Activated T-cell treated with anti-CD3 and anti-CD28 coated beads, Interleukin-2, amount 50 U/mL, for 24 hours (primary cell): Measurements from ENCODE around the gene TIMELESS.
"Not testable (repeated sequence)": the region's sequence is repeated elsewhere in the genome, so short reads cannot be mapped to it uniquely, and the experiment has no call there.

Experiments
- DNase-seq: peaks from one replicate; pipeline ENCODE4 v3.0.0-alpha.2; 2020
- H3K27ac Mint-ChIP-seq: 2 replicates; pipeline ENCODE4 v1.8.0; 2020; ENCODE audit warnings: mild to moderate bottlenecking, mixed read lengths
- H3K27me3 Mint-ChIP-seq: 2 replicates; pipeline ENCODE4 v1.8.0; 2020; ENCODE audit warnings: mixed read lengths
- H3K36me3 Mint-ChIP-seq: 2 replicates; pipeline ENCODE4 v1.8.0; 2020; ENCODE audit warnings: low read depth, mixed read lengths
- H3K4me1 Mint-ChIP-seq: 2 replicates; pipeline ENCODE4 v1.8.0; 2020; ENCODE audit warnings: low read depth, mixed read lengths
- H3K4me3 Mint-ChIP-seq: 2 replicates; pipeline ENCODE4 v1.8.0; 2020; ENCODE audit warnings: mild to moderate bottlenecking, moderate library complexity, mixed read lengths
- H3K9me3 Mint-ChIP-seq: 2 replicates; pipeline ENCODE4 v1.8.0; 2020; ENCODE audit warnings: mixed read lengths

The TIMELESS gene

GRCh38 chr12:56401612-56402011, 47.6 kb downstream of the TIMELESS start:
- H3K4me3 Mint-ChIP-seq, H3K4me1 Mint-ChIP-seq, H3K36me3 Mint-ChIP-seq, DNase-seq, H3K27ac Mint-ChIP-seq, H3K27me3 Mint-ChIP-seq: not testable (repeated sequence)
- peaks cover 17% of the 10 kb centered on the region for H3K9me3 Mint-ChIP-seq

- H3K4me3 Mint-ChIP-seq, H3K4me1 Mint-ChIP-seq, H3K27ac Mint-ChIP-seq, H3K36me3 Mint-ChIP-seq, DNase-seq, H3K27me3 Mint-ChIP-seq: not testable (repeated sequence)
- H3K9me3 Mint-ChIP-seq, result peaks cover 17% of the 10 kb centered on the region
Observed at GRCh38 chr12:56401125-56401524, 48.1 kb downstream of the TIMELESS start.

- H3K27ac Mint-ChIP-seq, H3K27me3 Mint-ChIP-seq, H3K4me1 Mint-ChIP-seq, H3K4me3 Mint-ChIP-seq, H3K36me3 Mint-ChIP-seq, DNase-seq: not testable (repeated sequence)
- peaks cover 17% of the 10 kb centered on the region for H3K9me3 Mint-ChIP-seq
Observed at GRCh38 chr12:56399466-56399865, 49.8 kb downstream of the TIMELESS start.

- H3K4me1 Mint-ChIP-seq, result no peaks in the 10 kb centered on the region
- no peak overlapping the region for H3K27ac Mint-ChIP-seq
- H3K27me3 Mint-ChIP-seq, result no peaks in the 10 kb centered on the region
- peaks cover 17% of the 10 kb centered on the region for H3K9me3 Mint-ChIP-seq
- H3K4me3 Mint-ChIP-seq, result no peak overlapping the region
- no peak for DNase-seq
- H3K36me3 Mint-ChIP-seq, result no peaks in the 10 kb centered on the region
Observed at GRCh38 chr12:56398324-56398723, 50.9 kb downstream of the TIMELESS start.

GRCh38 chr12:56392331-56392730, 56.9 kb downstream of the TIMELESS start:
- no peak overlapping the region for H3K4me3 Mint-ChIP-seq
- H3K4me1 Mint-ChIP-seq, result no peaks in the 10 kb centered on the region
- H3K9me3 Mint-ChIP-seq, result no peaks in the 10 kb centered on the region
- DNase-seq, result no peak
- no peaks in the 10 kb centered on the region for H3K27me3 Mint-ChIP-seq
- no peak overlapping the region for H3K27ac Mint-ChIP-seq
- H3K36me3 Mint-ChIP-seq, result no peaks in the 10 kb centered on the region

GRCh38 chr12:56391721-56392120, 57.5 kb downstream of the TIMELESS start:
- H3K4me1 Mint-ChIP-seq, result no peaks in the 10 kb centered on the region
- no peaks in the 10 kb centered on the region for H3K36me3 Mint-ChIP-seq
- no peak overlapping the region for H3K4me3 Mint-ChIP-seq
- H3K9me3 Mint-ChIP-seq, result no peaks in the 10 kb centered on the region
- no peaks in the 10 kb centered on the region for H3K27me3 Mint-ChIP-seq
- H3K27ac Mint-ChIP-seq, result no peak overlapping the region
- no peak for DNase-seq

GRCh38 chr12:56389412-56389811, 59.8 kb downstream of the TIMELESS start:
- no peak for DNase-seq
- H3K27ac Mint-ChIP-seq, result no peak overlapping the region
- H3K4me1 Mint-ChIP-seq, result no peaks in the 10 kb centered on the region
- no peak overlapping the region for H3K4me3 Mint-ChIP-seq
- H3K9me3 Mint-ChIP-seq, result no peaks in the 10 kb centered on the region
- no peaks in the 10 kb centered on the region for H3K27me3 Mint-ChIP-seq
- H3K36me3 Mint-ChIP-seq, result no peaks in the 10 kb centered on the region

- Mint-ChIP-seq H3K27ac (no peak overlapping the region), H3K4me1 (no peaks in the 10 kb centered on the region), H3K27me3 (no peaks in the 10 kb centered on the region), H3K4me3 (no peak overlapping the region), H3K9me3 (no peaks in the 10 kb centered on the region), H3K36me3 (no peaks in the 10 kb centered on the region)
- no peak for DNase-seq
Observed at GRCh38 chr12:56387152-56387736, 62.0 kb downstream of the TIMELESS start.

GRCh38 chr12:56385873-56386272, 63.4 kb downstream of the TIMELESS start:
- no peaks in the 10 kb centered on the region for H3K4me1 Mint-ChIP-seq
- no peak overlapping the region for H3K27ac Mint-ChIP-seq
- no peak overlapping the region for H3K4me3 Mint-ChIP-seq
- no peaks in the 10 kb centered on the region for H3K36me3 Mint-ChIP-seq
- H3K27me3 Mint-ChIP-seq, result no peaks in the 10 kb centered on the region
- no peaks in the 10 kb centered on the region for H3K9me3 Mint-ChIP-seq
- DNase-seq, result no peak

- H3K27ac Mint-ChIP-seq, result no peak overlapping the region
- no peak for DNase-seq
- no peaks in the 10 kb centered on the region for H3K36me3 Mint-ChIP-seq
- no peak overlapping the region for H3K4me3 Mint-ChIP-seq
- no peaks in the 10 kb centered on the region for H3K9me3 Mint-ChIP-seq
- H3K4me1 Mint-ChIP-seq, result no peaks in the 10 kb centered on the region
- H3K27me3 Mint-ChIP-seq, result no peaks in the 10 kb centered on the region
Observed at GRCh38 chr12:56382611-56383010, 66.6 kb downstream of the TIMELESS start.

GRCh38 chr12:56377989-56378316, 71.3 kb downstream of the TIMELESS start:
- peaks cover 5% of the 10 kb centered on the region for H3K9me3 Mint-ChIP-seq

GRCh38 chr12:56377310-56377988, 71.8 kb downstream of the TIMELESS start:
- no peaks in the 10 kb centered on the region for H3K36me3 Mint-ChIP-seq
- no peak overlapping the region for H3K4me3 Mint-ChIP-seq
- peaks cover 5% of the 10 kb centered on the region for H3K9me3 Mint-ChIP-seq
- no peak for DNase-seq
- H3K4me1 Mint-ChIP-seq, result peaks cover 2% of the 10 kb centered on the region
- H3K27me3 Mint-ChIP-seq, result no peaks in the 10 kb centered on the region
- H3K27ac Mint-ChIP-seq, result no peak overlapping the region

More at GRCh38 chr12:56377989-56378316, 71.3 kb downstream of the TIMELESS start:
- no peak overlapping the region for H3K27ac Mint-ChIP-seq
- DNase-seq, result no peak
- H3K36me3 Mint-ChIP-seq, result no peaks in the 10 kb centered on the region
- H3K4me1 Mint-ChIP-seq, result peaks cover 2% of the 10 kb centered on the region
- H3K27me3 Mint-ChIP-seq, result no peaks in the 10 kb centered on the region
- no peak overlapping the region for H3K4me3 Mint-ChIP-seq

GRCh38 chr12:56375598-56376434, 73.4 kb downstream of the TIMELESS start:
- no peak overlapping the region for H3K27ac Mint-ChIP-seq
- H3K9me3 Mint-ChIP-seq, result peaks cover 5% of the 10 kb centered on the region
- DNase-seq, result no peak
- H3K36me3 Mint-ChIP-seq, result no peaks in the 10 kb centered on the region
- H3K4me3 Mint-ChIP-seq, result no peak overlapping the region
- no peaks in the 10 kb centered on the region for H3K27me3 Mint-ChIP-seq
- H3K4me1 Mint-ChIP-seq, result peaks cover 2% of the 10 kb centered on the region

- Mint-ChIP-seq H3K9me3 (peaks cover 5% of the 10 kb centered on the region), H3K4me1 (peaks cover 2% of the 10 kb centered on the region), H3K27ac (no peak overlapping the region), H3K4me3 (no peak overlapping the region), H3K27me3 (no peaks in the 10 kb centered on the region), H3K36me3 (no peaks in the 10 kb centered on the region)
- DNase-seq, result no peak
Observed at GRCh38 chr12:56374726-56375597, 74.3 kb downstream of the TIMELESS start.
